Natural killer cell treated with Interleukin-12 subunit alpha and Interleukin-12 subunit beta and Interleukin-15 and Interleukin-18, amount 100 ng/mL, for 72 hours (primary cell): Measurements from ENCODE around the gene FETUB. TPM values are rescaled to one million over a fixed set of nuclear protein-coding genes. Genes with fewer than 3 reads are reported as not detected.
"Not testable (repeated sequence)": the region's sequence is repeated elsewhere in the genome, so short reads cannot be mapped to it uniquely, and the experiment has no call there.

ENCODE experiments used
- ATAC-seq, 2 donors: fragments of 150-1000 bp; cut with Tn5 transposase in 1 of 2; sonication (Bioruptor Pico), chemical (Tn5 transposase) in 1 of 2; 2 replicates each; pipeline ENCODE4 v1.10.0; 2021
- DNase-seq: peaks from one replicate; pipeline ENCODE4 v3.0.0; 2022; ENCODE audit warnings: low spot score
- H3K27ac Mint-ChIP-seq, 2 donors: 1 replicate in 1 of 2; 2 replicates in 1 of 2; pipeline ENCODE4 v1.8.0; 2022; ENCODE audit warnings: mixed read lengths in 2 of 2, mild to moderate bottlenecking in 1 of 2, moderate library complexity in 1 of 2
- H3K27me3 Mint-ChIP-seq, 2 donors: 1 replicate in 1 of 2; 2 replicates in 1 of 2; pipeline ENCODE4 v1.8.0; 2022; ENCODE audit warnings: mixed read lengths in 2 of 2
- H3K36me3 Mint-ChIP-seq: one replicate; pipeline ENCODE4 v1.8.0; 2022; ENCODE audit warnings: mixed read lengths
- H3K4me1 Mint-ChIP-seq, 2 donors: 1 replicate in 1 of 2; 2 replicates in 1 of 2; pipeline ENCODE4 v1.8.0; 2022; ENCODE audit warnings: low read depth in 2 of 2, mixed read lengths in 2 of 2, mild to moderate bottlenecking in 1 of 2
- H3K4me3 Mint-ChIP-seq: one replicate; pipeline ENCODE4 v1.8.0; 2022; ENCODE audit warnings: mixed read lengths
- H3K9me3 Mint-ChIP-seq: 2 replicates; pipeline ENCODE4 v1.8.0; 2022; ENCODE audit warnings: mixed read lengths
- total RNA-seq, 2 donors: library from RNA; stranded (reverse); gene quantifications; one replicate each; pipeline ENCODE4 v1.2.3, GENCODE V29; 2022

Gene FETUB
- total RNA-seq, 2 donors from 2014 or later: not detected

DNA sequence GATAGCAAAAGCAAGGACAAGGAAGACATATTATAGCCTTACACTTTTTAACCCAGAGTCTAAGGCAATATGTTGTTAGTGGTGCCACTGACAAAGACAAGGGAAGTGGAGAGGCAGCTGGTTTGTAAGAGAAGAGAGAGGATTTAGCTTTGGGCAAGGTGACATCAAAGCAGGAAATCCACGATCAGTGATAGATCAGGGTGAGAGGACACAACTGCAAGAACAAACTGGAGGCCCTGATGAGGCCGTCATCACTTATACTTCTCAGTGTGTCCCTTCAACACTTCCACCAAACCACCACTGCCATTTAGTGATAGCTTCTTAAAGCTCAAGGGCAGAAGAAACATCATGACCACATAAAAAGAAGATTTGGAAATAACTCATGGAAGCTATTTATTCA lies 46.3 kb downstream of the FETUB start:
- not testable (repeated sequence) for H3K27ac Mint-ChIP-seq, ATAC-seq, DNase-seq, H3K9me3 Mint-ChIP-seq
- Mint-ChIP-seq H3K4me3 (peak overlapping the region; percentile 4), H3K27me3 (peaks cover 35 to 40% of the 10 kb centered on the region in 2 donors), H3K4me1 (peaks cover 32 to 33% of the 10 kb centered on the region in 2 donors), H3K36me3 (peaks cover 14% of the 10 kb centered on the region)

DNA sequence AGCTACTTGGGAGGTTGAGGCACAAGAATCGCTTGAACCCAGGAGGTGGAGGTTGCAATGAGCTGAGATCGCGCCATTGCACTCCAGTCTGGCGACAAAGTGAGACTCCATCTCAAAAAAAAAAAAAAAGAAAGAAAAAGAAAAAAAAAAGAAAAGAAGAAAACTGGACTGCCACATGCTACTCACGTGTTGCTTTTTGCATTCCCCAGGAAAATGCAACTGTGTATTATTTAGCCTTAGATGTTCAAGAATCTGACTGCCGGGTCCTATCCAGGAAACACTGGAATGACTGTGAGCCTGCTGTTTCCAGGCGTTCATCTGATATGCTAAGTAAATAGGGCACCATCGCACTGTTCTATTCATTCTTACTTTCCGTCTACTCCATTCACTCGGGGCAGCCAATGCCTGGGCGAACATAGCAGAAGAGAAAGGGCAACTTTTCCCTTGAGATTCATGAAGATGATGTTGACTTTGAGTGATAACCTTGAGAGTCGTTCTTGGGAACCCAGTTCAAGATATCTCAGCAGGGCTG lies 47.0 kb downstream of the FETUB start:
- Mint-ChIP-seq H3K4me1 (peaks cover 39 to 40% of the 10 kb centered on the region in 2 donors), H3K27me3 (peaks cover 37 to 40% of the 10 kb centered on the region in 2 donors), H3K27ac (no peak overlapping the region), H3K9me3 (peaks cover 6% of the 10 kb centered on the region), H3K4me3 (no peak overlapping the region), H3K36me3 (peaks cover 14% of the 10 kb centered on the region)
- ATAC-seq: no peak
- DNase-seq: no peak

DNA sequence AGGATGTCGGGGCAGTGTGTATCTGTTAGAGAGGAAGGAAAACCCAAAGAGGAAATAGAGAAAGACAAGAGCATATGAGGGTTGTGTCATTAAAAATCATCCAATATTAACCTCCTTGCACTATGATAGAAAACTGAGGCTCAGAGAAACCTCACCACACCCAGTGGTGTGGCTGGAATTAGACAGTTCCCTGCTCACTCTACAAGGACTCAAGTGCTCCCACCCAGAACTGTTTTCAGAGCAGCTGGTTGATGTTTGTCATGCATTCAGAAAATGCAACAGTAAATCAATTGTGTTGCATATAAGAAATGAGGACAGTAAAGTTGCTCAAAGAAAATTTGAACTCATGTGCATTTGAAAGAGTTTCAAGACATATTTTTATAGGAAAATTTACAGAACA lies 50.1 kb downstream of the FETUB start:
- H3K27me3 Mint-ChIP-seq: peaks cover 35 to 48% of the 10 kb centered on the region in 2 donors
- not testable (repeated sequence) for H3K4me3 Mint-ChIP-seq, H3K36me3 Mint-ChIP-seq, ATAC-seq, DNase-seq, H3K9me3 Mint-ChIP-seq
- H3K27ac Mint-ChIP-seq: peak overlapping the region in 1 of 2 donors; percentile 51
- peaks cover 35 to 36% of the 10 kb centered on the region in 2 donors for H3K4me1 Mint-ChIP-seq

DNA sequence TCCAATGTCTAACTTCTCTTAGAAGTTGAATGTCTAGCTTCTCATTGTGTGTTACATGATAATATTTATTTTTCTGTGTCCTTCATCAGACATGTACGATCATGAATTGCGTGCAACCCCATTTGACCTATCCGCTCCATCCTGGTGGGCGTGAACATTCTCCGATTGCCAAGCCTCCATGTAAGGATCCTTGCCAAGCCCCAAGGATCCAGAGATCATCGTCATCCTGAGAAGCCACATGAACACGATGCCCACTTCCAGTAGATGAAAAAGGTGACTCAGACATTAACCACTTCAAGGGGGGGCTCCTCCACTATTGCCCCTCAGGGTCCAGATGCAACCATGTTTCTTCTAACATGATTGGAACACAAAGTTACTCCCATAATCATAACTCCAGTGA lies 51.5 kb downstream of the FETUB start:
- Mint-ChIP-seq H3K27me3 (peaks cover 29 to 48% of the 10 kb centered on the region in 2 donors), H3K4me3 (no peak overlapping the region), H3K36me3 (no peaks in the 10 kb centered on the region), H3K9me3 (no peaks in the 10 kb centered on the region), H3K4me1 (peaks cover 22 to 23% of the 10 kb centered on the region in 2 donors), H3K27ac (no peak overlapping the region)
- DNase-seq (no peak), ATAC-seq (no peak)

DNA sequence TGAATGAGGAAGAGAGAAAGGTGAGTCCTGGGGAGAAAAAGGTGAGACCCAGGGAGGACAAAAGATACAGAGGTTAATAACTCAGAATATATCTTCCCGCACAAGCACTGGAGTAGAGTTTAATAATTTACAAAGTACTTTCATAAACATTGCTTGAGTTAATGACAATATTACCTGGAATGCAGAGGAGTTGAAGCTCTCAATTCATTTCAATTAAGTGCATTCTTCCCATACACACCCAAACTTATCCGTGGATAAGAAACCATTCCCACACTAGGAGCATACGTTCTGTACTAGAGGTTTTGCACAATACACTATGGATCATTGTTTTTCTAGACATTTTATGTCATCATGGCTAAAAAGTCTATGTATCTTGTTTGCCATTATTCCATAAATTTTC lies 53.6 kb downstream of the FETUB start:
- H3K27ac Mint-ChIP-seq: peak overlapping the region in 1 of 2 donors; percentile 17
- H3K27me3 Mint-ChIP-seq: peaks cover 22 to 48% of the 10 kb centered on the region in 2 donors

DNA sequence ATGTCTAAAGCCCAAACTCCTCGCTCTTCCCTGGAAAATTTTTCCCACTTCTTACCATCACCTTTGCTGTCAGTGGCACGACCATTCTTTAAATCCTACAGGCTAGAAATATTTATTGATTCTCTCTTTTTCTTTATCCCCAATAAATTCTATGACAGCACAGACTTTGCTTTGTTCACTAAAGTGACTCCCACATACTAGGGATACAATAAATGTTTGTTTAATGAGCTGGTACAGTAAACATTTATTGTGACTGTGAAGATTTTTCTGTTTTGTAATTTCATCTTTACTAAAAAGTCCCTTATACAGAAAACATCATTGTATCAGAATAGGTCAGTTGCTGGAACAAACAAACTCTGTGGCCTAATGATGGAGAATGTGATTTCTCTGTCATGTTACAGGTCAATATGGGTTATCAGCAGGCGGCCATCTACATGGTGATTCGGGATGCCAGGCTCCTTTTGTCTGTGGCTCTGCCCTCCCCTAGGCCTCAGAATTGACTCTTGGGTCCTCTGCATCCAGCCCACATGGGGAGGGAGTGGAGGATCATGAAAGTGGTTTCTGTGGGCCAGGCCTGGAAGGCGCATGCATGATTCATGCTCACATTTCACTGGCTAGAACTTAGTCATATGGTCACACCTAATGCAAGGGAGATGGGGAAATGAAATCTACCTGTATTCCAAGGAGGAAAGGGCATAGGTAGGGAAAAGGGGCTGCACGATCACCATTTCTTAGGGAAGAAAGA lies 54.3 kb downstream of the FETUB start:
- DNase-seq: no peak
- H3K27me3 Mint-ChIP-seq: peaks cover 21 to 48% of the 10 kb centered on the region in 2 donors
- no peak overlapping the region for H3K4me3 Mint-ChIP-seq
- H3K36me3 Mint-ChIP-seq: no peaks in the 10 kb centered on the region
- H3K9me3 Mint-ChIP-seq: no peaks in the 10 kb centered on the region
- H3K27ac Mint-ChIP-seq: no peak overlapping the region
- H3K4me1 Mint-ChIP-seq: peaks cover 11 to 12% of the 10 kb centered on the region in 2 donors
- ATAC-seq: no peak

More for the DNA sequence above, 53.6 kb downstream of the FETUB start:
- Mint-ChIP-seq H3K36me3 (no peaks in the 10 kb centered on the region), H3K4me3 (no peak overlapping the region), H3K4me1 (peaks cover 11 to 12% of the 10 kb centered on the region in 2 donors), H3K9me3 (no peaks in the 10 kb centered on the region)
- ATAC-seq (no peak), DNase-seq (no peak)

DNA sequence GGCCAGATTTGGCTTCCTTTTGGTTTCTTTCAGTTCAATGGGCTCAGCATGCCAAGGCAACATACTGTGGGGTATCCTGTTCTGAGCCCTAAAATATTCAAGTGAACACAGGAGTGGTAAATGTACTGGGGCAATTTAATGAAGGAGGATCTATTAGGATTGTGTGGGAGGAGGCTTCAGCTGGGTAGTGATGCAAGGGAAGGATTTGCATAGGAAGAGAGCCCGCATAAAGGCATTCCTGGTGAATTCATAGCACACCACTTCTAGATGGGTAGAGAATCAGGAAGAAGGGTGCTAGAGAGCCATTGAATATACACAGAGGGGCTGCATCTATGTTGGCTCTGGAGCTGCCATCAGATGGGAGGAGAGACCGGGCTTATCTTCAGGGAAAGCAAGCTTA lies 56.3 kb downstream of the FETUB start:
- Mint-ChIP-seq H3K4me1 (peaks cover 8 to 12% of the 10 kb centered on the region in 2 donors), H3K36me3 (no peaks in the 10 kb centered on the region), H3K4me3 (no peak overlapping the region), H3K27me3 (peaks cover 17 to 31% of the 10 kb centered on the region in 2 donors), H3K27ac (no peak overlapping the region), H3K9me3 (no peaks in the 10 kb centered on the region)
- no peak for ATAC-seq
- DNase-seq: no peak

DNA sequence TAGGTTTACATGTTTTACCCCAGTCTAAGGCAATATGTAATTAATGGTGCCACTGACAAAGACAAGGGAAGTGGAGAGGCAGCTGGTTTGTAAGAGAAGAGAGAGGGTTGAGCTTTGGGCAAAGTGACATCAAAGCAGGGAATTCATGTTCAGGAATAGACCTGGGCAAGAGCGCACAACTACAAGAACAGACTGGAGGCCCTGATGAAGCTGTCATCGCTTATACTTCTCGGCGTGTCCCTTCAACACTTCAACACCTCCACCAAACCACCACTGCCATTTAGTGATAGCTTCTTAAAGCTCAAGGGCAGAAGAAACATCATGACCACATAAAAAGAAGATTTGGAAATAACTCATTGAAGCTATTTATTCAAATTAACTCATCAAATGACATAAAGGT lies 57.3 kb downstream of the FETUB start:
- no peak for ATAC-seq
- Mint-ChIP-seq H3K27ac (no peak overlapping the region), H3K27me3 (peaks cover 19 to 28% of the 10 kb centered on the region in 2 donors), H3K36me3 (no peaks in the 10 kb centered on the region), H3K9me3 (no peaks in the 10 kb centered on the region), H3K4me3 (no peak overlapping the region), H3K4me1 (peaks cover 0 to 5% of the 10 kb centered on the region in 2 donors)
- no peak for DNase-seq

DNA sequence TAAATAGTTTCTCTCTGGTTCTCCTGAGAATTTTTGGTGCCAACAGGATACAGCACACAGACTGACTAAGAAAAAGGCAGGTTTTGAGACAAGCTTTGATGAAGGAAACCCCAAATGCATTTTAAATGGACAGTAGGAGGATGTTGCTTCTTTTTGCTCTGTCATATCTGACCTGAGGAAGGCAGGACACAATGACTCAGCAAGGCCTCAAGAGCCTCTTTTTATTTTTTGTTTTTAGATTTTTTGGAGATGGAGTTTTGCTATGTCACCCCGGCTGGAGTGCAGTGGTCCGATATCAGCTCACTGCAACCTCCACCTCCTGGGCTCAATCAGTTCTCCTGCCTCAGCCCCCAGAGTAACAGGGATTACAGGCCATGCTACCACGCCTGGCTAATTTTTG lies 60.1 kb downstream of the FETUB start:
- Mint-ChIP-seq H3K27me3 (peaks cover 20 to 21% of the 10 kb centered on the region in 2 donors), H3K36me3 (no peaks in the 10 kb centered on the region)
- ATAC-seq: peak; percentile 55 to 89

DNA sequence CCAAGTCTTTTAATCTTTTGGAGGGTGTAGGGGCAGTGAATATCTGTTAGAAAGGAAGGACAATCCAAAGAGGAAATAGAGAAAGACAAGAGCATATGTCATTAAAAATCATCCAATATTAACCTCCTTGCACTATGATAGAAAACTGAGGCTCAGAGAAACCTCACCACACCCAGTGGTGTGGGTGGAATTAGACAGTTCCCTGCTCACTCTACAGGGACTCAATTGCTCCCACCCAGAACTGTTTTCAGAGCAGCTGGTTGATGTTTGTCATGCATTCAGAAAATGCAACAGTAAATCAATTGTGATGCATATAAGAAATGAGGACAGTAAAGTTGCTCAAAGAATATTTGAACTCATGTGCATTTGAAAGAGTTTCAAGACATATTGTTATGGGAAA lies 62.3 kb downstream of the FETUB start:
- not testable (repeated sequence) for H3K27ac Mint-ChIP-seq

More for the DNA sequence above, 60.1 kb downstream of the FETUB start:
- DNase-seq: no peak
- Mint-ChIP-seq H3K4me1 (peaks cover 0 to 5% of the 10 kb centered on the region in 2 donors), H3K27ac (no peak overlapping the region), H3K4me3 (peak overlapping the region; percentile 9), H3K9me3 (no peaks in the 10 kb centered on the region)

More for the DNA sequence above, 62.3 kb downstream of the FETUB start:
- not testable (repeated sequence) for H3K36me3 Mint-ChIP-seq, DNase-seq, H3K4me3 Mint-ChIP-seq, ATAC-seq, H3K9me3 Mint-ChIP-seq
- peaks cover 35 to 38% of the 10 kb centered on the region in 2 donors for H3K27me3 Mint-ChIP-seq
- H3K4me1 Mint-ChIP-seq: peaks cover 12 to 18% of the 10 kb centered on the region in 2 donors

Other genes starting within 250 kb of the FETUB start
- 1 to 10 TPM; 4.5 to 5.7 TPM for gene CRYGS, start 96.0 kb upstream of the FETUB start, total RNA-seq
- gene TBCCD1, start 73.1 kb upstream of the FETUB start, total RNA-seq: 10 to 100 TPM; 16.3 to 21.8 TPM
- 10 to 100 TPM; 84.2 to 99.6 TPM for gene DNAJB11, start 69.7 kb upstream of the FETUB start, total RNA-seq
- not detected for gene AHSG, start 27.3 kb upstream of the FETUB start, total RNA-seq
- gene HRG, start 25.6 kb downstream of the FETUB start, total RNA-seq: not detected
- not detected for gene KNG1, start 77.0 kb downstream of the FETUB start, total RNA-seq
- 100 to 1,000 TPM; 399 to 539 TPM for gene EIF4A2, start 143.2 kb downstream of the FETUB start, total RNA-seq
- 100 to 1,000 TPM in 1 of 2 donors, 10 to 100 TPM in 1; 63.1 to 114 TPM for gene RFC4, start 166.1 kb downstream of the FETUB start, total RNA-seq
- gene ADIPOQ, start 202.3 kb downstream of the FETUB start, total RNA-seq: not detected